ENCODE measurements around the gene RBSN.

RBSN gene

DNA sequence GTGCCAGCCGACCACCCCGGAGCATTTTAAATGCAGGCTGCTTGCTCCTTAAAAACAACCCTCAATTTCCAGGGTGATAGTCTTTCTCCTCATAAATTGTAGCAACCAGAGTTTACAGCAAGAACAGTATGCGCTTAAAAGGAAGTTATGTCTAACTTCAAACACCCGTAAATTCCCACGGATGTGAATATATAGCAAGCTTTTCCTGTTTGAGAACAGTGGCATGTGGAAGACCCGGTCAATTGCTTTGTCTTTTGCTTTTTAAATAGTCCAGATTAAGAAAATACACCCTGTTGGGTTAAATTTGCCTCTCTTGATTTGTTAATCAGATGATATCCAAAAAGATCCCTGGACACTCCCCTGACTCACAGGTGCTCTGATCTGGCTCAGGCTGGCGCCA, 54.6 kb downstream of the RBSN start:
- TF ChIP-seq, protein P1, sequence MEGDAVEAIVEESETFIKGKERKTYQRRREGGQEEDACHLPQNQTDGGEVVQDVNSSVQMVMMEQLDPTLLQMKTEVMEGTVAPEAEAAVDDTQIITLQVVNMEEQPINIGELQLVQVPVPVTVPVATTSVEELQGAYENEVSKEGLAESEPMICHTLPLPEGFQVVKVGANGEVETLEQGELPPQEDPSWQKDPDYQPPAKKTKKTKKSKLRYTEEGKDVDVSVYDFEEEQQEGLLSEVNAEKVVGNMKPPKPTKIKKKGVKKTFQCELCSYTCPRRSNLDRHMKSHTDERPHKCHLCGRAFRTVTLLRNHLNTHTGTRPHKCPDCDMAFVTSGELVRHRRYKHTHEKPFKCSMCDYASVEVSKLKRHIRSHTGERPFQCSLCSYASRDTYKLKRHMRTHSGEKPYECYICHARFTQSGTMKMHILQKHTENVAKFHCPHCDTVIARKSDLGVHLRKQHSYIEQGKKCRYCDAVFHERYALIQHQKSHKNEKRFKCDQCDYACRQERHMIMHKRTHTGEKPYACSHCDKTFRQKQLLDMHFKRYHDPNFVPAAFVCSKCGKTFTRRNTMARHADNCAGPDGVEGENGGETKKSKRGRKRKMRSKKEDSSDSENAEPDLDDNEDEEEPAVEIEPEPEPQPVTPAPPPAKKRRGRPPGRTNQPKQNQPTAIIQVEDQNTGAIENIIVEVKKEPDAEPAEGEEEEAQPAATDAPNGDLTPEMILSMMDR (IDR thresholded peaks at IDR 0.05; ENCODE audit: borderline replicate concordance, control extremely low read depth, extremely low read depth, insufficient read depth, missing control alignments) = no peak
- DNase-seq (ENCODE audit: low spot score) = no peak
- in situ Hi-C loops (cut with MboI; ENCODE audit: low sequenced_read_pairs, unreplicated experiment) = no loop called here

DNA sequence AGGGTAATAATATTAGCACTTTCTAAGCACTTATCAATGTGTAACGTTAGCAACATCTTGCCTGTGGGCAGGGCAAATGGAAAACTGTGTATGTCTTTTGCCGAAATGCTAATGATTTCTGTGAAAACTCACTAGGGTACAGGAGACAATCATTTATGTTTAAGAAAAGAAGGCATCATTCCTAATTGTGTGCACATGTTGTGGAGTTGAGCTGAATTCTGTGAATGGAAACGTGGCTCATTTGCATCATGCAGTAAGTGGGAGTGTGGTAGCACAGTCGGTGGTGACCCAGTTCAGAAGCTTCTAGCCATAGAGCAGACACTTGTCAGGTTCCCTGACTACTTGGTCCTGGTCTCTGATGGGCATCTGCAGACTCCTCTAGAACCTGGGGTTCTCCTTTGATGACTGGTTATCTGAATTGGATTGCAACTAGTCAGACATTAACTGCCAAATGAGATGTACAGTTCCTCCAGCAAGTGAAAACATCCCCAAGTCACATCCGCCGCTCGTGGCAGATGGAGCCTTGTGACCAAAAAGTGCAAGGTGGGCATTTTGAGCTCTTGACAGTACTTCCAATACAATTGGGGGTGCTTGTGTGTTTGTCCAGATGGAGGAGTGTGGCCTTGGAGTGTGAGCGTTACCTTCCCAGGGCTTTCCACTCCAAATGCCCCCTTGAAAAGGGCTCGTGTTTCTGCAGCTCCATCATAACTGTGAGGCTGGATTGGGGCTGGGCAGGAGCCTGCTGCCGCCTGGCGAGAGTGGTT, 55.4 kb downstream of the RBSN start:
- no peak for DNase-seq (ENCODE audit: low spot score)
- in situ Hi-C loops (cut with MboI; ENCODE audit: low sequenced_read_pairs, unreplicated experiment) = no loop called here

DNA sequence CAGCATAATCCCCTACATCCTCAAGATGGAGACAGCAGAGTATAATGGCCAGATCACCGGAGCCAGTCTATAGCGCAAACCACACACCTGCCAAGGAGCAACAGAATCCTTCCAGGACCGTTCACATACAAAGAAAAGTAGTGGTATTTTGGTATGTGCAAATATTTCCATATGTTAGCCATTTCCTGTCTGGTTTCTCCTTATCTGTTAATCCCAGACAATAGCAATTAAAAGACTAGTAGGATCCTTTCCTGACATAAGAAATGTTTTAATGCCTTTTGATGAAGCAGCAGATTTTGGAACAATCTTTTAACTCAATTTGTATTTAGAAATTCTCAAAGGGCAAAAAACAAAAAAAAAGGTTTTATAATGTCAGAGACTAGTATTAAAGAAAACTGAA, 56.0 kb downstream of the RBSN start:
- DNase-seq (ENCODE audit: low spot score) = no peak
- TF ChIP-seq, protein P1 (IDR thresholded peaks at IDR 0.05; ENCODE audit: borderline replicate concordance, control extremely low read depth, extremely low read depth, insufficient read depth, missing control alignments) = no peak
- in situ Hi-C loops (cut with MboI; ENCODE audit: low sequenced_read_pairs, unreplicated experiment) = no loop called here

More for the DNA sequence above, 55.4 kb downstream of the RBSN start:
- TF ChIP-seq, protein P1 (IDR thresholded peaks at IDR 0.05; ENCODE audit: borderline replicate concordance, control extremely low read depth, extremely low read depth, insufficient read depth, missing control alignments) = no peak

DNA sequence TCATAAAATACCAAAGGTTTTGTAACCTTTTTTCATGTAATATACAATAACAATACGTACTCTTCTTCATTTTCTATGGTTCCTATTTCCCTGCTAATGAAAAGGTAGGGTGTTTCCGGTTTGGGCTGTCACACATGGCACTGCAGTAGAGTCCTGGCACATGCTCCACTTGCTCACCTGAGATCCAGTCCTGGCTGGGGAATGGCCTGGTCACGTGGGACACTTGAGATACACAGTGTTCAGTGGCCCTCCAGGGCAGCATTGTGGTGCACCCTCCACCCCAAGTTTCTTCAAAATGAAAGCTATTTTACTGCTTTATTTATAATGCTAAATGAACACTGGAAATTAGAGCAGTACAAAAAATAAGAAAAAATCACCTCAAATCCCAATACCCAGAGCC, 57.0 kb downstream of the RBSN start:
- TF ChIP-seq, protein P1 (IDR thresholded peaks at IDR 0.05; ENCODE audit: borderline replicate concordance, control extremely low read depth, extremely low read depth, insufficient read depth, missing control alignments) = no peak
- no peak for DNase-seq (ENCODE audit: low spot score)
- in situ Hi-C loops (cut with MboI; ENCODE audit: low sequenced_read_pairs, unreplicated experiment) = no loop called here

DNA sequence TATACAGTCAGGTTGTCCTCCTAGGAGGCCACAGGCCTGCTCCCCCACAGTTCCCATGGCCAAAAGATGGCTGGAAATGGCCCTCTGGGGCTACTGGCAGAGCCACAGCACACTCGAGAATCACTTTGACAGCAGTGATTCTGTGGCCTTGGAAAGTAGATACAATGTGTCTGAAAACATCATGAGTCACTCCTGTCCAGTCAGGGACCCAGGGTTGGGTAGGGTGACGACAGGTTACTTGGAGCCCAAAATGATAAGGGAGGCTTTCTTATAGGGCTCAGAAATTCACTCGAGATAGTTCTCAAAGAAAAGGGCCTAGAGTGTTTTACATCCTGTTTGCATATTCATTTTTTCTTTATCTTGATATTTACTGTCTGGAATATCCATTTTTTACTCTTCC, 58.1 kb downstream of the RBSN start:
- TF ChIP-seq, protein P1 (IDR thresholded peaks at IDR 0.05; ENCODE audit: borderline replicate concordance, control extremely low read depth, extremely low read depth, insufficient read depth, missing control alignments) = no peak
- no peak for DNase-seq (ENCODE audit: low spot score)
- in situ Hi-C loops (cut with MboI; ENCODE audit: low sequenced_read_pairs, unreplicated experiment) = no loop called here

DNA sequence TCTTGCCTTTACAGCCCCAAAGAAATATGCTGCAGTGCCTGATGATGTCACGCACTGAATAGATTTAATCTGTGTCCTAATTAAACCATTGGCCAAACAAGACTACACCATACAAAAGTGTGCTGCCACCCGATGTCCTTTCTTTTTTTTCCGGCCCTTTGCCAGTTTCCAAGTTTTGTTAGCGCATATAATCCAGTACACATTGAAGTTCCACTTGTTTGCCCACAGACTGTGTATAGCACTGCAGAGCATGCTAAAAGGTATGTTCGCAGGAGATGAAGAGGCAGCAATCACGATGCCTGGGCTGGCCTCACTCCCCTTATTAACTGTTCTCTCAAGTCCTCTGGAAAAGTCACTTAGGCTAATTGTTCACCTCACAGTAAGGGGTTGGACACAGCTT, 60.6 kb downstream of the RBSN start:
- TF ChIP-seq, protein P1 (IDR thresholded peaks at IDR 0.05; ENCODE audit: borderline replicate concordance, control extremely low read depth, extremely low read depth, insufficient read depth, missing control alignments) = no peak
- in situ Hi-C loops (cut with MboI; ENCODE audit: low sequenced_read_pairs, unreplicated experiment) = no loop called here
- no peak for DNase-seq (ENCODE audit: low spot score)

All from GM13976 (cell line).